HCT116 (cell line): ENCODE data around the gene GLYR1.

Source experiments
- CEBPB ChIP-seq: IDR thresholded peaks from 2 replicates; pipeline ENCODE4 v1.6.1; 2012; ENCODE audit warnings: low read depth
- EZH2 ChIP-seq: fragments of 200-600 bp; sonication (generic); IDR thresholded peaks from 2 replicates; pipeline ENCODE4 v1.6.1; 2017; ENCODE audit warnings: antibody characterized with exemption, mixed run types
- JUND ChIP-seq: IDR thresholded peaks from 2 replicates; pipeline ENCODE4 v1.6.1; 2012
- TF ChIP-seq, protein P1 (sequence below), 3 experiments: fragments of 200-600 bp in 1 of 3; sonication (generic) in 1 of 3; IDR thresholded peaks in 2 of 3; conservative IDR thresholded peaks in 1 of 3; 2 replicates each; pipeline ENCODE4 v1.5.1; 2012 to 2017; ENCODE audit warnings: low read depth in 2 of 3, low read length in 2 of 3, antibody characterized with exemption in 1 of 3, borderline replicate concordance in 1 of 3, control low read depth in 1 of 3, mild to moderate bottlenecking in 1 of 3, mixed read lengths in 1 of 3, mixed run types in 1 of 3, moderate library complexity in 1 of 3; ENCODE audit not compliant: insufficient read depth in 1 of 3
- TF ChIP-seq, protein P2 (sequence below): IDR thresholded peaks from 2 replicates; pipeline ENCODE4 v1.6.1; 2012

DNA sequence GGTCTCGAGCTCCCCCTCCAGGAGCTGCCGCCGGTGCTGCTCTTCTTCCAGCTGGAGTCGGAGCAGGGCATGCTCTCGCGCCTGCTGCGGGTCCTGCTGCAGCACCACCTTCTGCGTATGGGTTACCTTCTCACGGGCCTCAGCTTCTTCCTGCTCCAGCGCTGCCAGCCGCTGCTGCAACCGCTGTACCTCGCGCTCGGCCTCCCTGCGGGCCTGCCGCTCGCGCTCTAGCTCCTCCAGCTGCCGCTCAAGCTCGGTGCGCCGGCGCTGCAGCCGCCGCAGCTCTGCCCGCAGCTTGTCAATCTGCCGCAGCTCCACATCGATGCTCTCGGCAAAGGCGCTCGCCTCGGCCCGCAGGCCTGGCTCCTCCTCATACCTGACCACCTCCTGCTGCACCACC is 37.1 kb upstream of the GLYR1 start:
- TF ChIP-seq JUND = no peak
- TF ChIP-seq, protein P1, sequence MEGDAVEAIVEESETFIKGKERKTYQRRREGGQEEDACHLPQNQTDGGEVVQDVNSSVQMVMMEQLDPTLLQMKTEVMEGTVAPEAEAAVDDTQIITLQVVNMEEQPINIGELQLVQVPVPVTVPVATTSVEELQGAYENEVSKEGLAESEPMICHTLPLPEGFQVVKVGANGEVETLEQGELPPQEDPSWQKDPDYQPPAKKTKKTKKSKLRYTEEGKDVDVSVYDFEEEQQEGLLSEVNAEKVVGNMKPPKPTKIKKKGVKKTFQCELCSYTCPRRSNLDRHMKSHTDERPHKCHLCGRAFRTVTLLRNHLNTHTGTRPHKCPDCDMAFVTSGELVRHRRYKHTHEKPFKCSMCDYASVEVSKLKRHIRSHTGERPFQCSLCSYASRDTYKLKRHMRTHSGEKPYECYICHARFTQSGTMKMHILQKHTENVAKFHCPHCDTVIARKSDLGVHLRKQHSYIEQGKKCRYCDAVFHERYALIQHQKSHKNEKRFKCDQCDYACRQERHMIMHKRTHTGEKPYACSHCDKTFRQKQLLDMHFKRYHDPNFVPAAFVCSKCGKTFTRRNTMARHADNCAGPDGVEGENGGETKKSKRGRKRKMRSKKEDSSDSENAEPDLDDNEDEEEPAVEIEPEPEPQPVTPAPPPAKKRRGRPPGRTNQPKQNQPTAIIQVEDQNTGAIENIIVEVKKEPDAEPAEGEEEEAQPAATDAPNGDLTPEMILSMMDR (IDR thresholded peaks at IDR 0.05 in 2 of 3, conservative IDR thresholded peaks at IDR 0.05 in 1 of 3; ENCODE audit: borderline replicate concordance in 1 of 3, insufficient read depth in 1 of 3, low read depth in 2 of 3, low read length in 2 of 3) = no peak
- TF ChIP-seq, protein P2, sequence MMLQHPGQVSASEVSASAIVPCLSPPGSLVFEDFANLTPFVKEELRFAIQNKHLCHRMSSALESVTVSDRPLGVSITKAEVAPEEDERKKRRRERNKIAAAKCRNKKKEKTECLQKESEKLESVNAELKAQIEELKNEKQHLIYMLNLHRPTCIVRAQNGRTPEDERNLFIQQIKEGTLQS = no peak
- no peak for TF ChIP-seq EZH2
- no peak for TF ChIP-seq CEBPB
